Measurements from ENCODE around the gene HIF1A.

The HIF1A gene

GRCh38 chr14:61661471-61662400, 33.6 kb upstream of the HIF1A start:
- TF ChIP-seq, protein P1, sequence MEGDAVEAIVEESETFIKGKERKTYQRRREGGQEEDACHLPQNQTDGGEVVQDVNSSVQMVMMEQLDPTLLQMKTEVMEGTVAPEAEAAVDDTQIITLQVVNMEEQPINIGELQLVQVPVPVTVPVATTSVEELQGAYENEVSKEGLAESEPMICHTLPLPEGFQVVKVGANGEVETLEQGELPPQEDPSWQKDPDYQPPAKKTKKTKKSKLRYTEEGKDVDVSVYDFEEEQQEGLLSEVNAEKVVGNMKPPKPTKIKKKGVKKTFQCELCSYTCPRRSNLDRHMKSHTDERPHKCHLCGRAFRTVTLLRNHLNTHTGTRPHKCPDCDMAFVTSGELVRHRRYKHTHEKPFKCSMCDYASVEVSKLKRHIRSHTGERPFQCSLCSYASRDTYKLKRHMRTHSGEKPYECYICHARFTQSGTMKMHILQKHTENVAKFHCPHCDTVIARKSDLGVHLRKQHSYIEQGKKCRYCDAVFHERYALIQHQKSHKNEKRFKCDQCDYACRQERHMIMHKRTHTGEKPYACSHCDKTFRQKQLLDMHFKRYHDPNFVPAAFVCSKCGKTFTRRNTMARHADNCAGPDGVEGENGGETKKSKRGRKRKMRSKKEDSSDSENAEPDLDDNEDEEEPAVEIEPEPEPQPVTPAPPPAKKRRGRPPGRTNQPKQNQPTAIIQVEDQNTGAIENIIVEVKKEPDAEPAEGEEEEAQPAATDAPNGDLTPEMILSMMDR (conservative IDR thresholded peaks at IDR 0.05; ENCODE audit: low read depth): no peak
- ChIA-PET POLR2A (ENCODE audit: low non-redundant PET) (no interaction called here), CTCF (interaction anchor here (0.7 kb wide), 1 partner anchor 1996 kb away, joined by 3 read pairs; no protein-coding TSS in a partner anchor)
- H3K27ac ChIP-seq: peak overlapping the region; percentile 80
- no peak for DNase-seq (ENCODE audit: low spot score)

DNA sequence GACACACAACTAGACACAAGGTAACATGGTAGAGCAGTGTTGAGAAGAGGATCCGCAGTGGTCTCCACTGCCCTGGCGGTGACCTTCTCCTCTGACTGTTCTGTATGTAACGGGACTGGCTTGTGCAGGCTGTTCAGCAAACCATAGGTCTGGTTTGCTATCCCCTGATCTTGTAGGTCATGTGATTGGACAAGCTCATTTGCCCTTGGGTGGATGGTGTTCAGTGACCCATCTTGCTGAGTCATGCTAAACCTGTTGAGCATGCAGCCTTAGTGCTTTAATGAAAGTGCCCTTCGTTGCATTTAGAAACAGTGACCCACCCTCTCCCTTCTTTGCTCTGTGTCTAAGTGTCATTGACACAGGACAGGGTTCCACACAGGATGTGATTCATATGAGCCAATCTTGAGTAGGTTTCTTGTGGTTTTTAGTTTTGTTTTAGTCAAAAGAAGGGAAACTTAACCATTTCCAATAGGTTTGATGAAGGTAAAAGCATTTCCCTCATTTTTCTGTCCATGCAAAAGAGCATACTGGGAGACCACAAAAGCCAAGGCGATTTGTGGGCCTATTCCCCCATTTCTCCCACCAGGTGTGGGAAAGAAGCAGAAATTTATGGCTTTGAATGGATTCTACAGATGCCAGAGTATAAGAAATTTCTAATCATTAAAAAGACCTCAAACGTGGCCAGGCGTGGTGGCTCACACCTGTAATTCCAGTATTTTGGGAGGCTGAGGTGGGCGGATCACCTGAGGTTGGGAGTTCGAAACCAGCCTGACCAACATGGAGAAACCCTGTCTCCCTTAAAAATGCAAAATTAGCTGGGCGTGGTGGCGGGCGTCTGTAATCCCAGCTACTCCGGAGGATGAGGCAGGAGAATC, 32.6 kb upstream of the HIF1A start:
- ChIA-PET POLR2A (ENCODE audit: low non-redundant PET) (no interaction called here), CTCF (no interaction called here)
- TF ChIP-seq, protein P1 (conservative IDR thresholded peaks at IDR 0.05; ENCODE audit: low read depth): no peak
- peak overlapping the region; percentile 67 for H3K27ac ChIP-seq
- peak; percentile 46 for DNase-seq (ENCODE audit: low spot score)

DNA sequence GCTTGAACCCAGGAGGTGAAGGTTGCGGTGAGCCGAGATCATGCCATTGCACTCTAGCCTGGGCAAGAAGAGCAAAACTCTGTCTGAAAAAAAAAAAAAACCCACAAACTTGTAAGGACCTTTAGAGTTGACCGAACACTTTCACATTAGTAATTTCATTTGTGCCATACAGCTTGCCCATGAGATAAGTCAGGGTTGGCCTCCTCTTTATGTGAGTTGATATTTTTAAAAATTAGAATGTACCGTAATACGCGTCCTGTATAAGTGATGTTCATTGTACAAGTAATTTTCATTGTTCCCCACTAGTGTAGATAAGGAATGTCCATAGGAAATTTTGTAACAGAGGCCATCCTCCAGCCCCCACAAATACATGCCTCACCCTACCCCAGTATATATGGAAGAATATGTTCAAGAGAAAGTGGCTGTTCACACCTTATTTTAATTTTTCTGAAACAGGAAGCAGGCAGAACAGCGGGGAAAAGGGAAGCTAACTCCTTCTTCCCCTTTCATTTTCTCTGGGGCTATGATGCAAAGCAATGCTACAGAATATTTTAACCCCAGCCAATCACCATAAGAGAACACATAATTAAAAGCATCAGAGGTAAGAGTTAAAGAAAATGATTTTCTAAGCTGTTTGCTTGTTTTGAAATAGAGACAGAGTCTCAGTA, 31.9 kb upstream of the HIF1A start:
- POLR2A ChIA-PET (ENCODE audit: low non-redundant PET): no interaction called here
- H3K27ac ChIP-seq: 0 out of 2 replicates have a peak overlapping the region, but pooled peaks have one; percentile 39
- TF ChIP-seq, protein P1 (conservative IDR thresholded peaks at IDR 0.05; ENCODE audit: low read depth): no peak
- CTCF ChIA-PET: no interaction called here
- DNase-seq (ENCODE audit: low spot score): no peak

- no peak for DNase-seq (ENCODE audit: low spot score)
Measured at GRCh38 chr14:61668282-61668681, 27.0 kb upstream of the HIF1A start.

DNA sequence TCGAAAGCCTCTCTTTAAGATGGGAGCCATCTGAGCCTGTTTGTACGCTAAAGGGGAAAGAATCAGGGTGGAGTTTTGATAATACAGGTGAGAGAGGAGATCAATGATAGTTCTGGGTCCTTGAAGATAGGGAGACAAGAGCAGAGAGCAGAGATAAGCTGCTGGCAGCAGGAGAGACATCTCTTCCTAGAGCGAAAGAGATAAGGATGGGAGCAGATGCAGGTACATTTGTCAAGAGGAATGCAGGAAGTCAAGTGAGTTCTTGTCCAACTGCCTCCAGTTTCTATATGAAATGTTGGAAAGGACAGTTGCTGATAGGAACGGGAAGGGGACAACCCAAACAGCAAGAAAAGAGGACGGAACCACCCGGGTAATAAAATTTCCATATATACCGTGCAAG, 24.7 kb upstream of the HIF1A start:
- no peak for DNase-seq (ENCODE audit: low spot score)
- ChIA-PET CTCF (no interaction called here), POLR2A (ENCODE audit: low non-redundant PET) (no interaction called here)
- TF ChIP-seq, protein P1 (conservative IDR thresholded peaks at IDR 0.05; ENCODE audit: low read depth): no peak
- H3K27ac ChIP-seq: no peak overlapping the region

More at GRCh38 chr14:61668282-61668681, 27.0 kb upstream of the HIF1A start:
- H3K27ac ChIP-seq: no peak overlapping the region
- ChIA-PET POLR2A (ENCODE audit: low non-redundant PET) (interaction anchor here (0.5 kb wide), 1 partner anchor 22 kb away, joined by 7 read pairs; no protein-coding TSS in a partner anchor), CTCF (interaction anchor here (0.6 to 1.2 kb wide), 4 partner anchors 13 to 177 kb away, joined by 3 to 4 read pairs (median 4); no protein-coding TSS in a partner anchor)
- TF ChIP-seq, protein P1 (conservative IDR thresholded peaks at IDR 0.05; ENCODE audit: low read depth): no peak

- H3K27ac ChIP-seq: no peak overlapping the region
- TF ChIP-seq, protein P1 (conservative IDR thresholded peaks at IDR 0.05; ENCODE audit: low read depth): no peak
- ChIA-PET POLR2A (ENCODE audit: low non-redundant PET) (no interaction called here), CTCF (no interaction called here)
- DNase-seq (ENCODE audit: low spot score): no peak
Measured at GRCh38 chr14:61671082-61671481, 24.2 kb upstream of the HIF1A start.

Measured in RWPE1 (cell line).